H1 (cell line): Measurements from ENCODE around the gene PLXND1.

Experiments
- BACH1 ChIP-seq: IDR thresholded peaks from 2 replicates; pipeline ENCODE4 v1.6.1; 2012; ENCODE audit warnings: low read length, improper control_type of control experiment
- CTCF ChIP-seq, 3 experiments: IDR thresholded peaks; 1 replicate in 2 of 3; 2 replicates in 1 of 3; pipeline versions ENCODE4 v1.5.1 to v1.6.1; 2011; ENCODE audit warnings: low read length in 3 of 3, mild to moderate bottlenecking in 3 of 3, inconsistent platforms in 2 of 3, low read depth in 1 of 3, moderate library complexity in 1 of 3; ENCODE audit not compliant: insufficient read depth in 1 of 3; ENCODE audit errors: control extremely low read depth in 1 of 3
- EP300 ChIP-seq, 2 experiments: IDR thresholded peaks; 1 replicate in 1 of 2; 2 replicates in 1 of 2; pipeline ENCODE4 v1.6.1; 2011 to 2012; ENCODE audit warnings: low read depth in 2 of 2, low read length in 2 of 2, mild to moderate bottlenecking in 2 of 2, borderline replicate concordance in 1 of 2, inconsistent platforms in 1 of 2, moderate library complexity in 1 of 2
- EZH2 ChIP-seq: fragments of 200-600 bp; sonication (generic); IDR thresholded peaks from 2 replicates; pipeline ENCODE4 v1.7.1; 2012; ENCODE audit warnings: low read depth, mild to moderate bottlenecking, moderate library complexity, low read length, inconsistent platforms; ENCODE audit not compliant: severe bottlenecking
- GABPA ChIP-seq: IDR thresholded peaks from 2 replicates; pipeline ENCODE4 v1.6.1; 2011; ENCODE audit warnings: mild to moderate bottlenecking, low read length, moderate library complexity, borderline replicate concordance; ENCODE audit not compliant: insufficient read depth
- JUND ChIP-seq: IDR thresholded peaks from 2 replicates; pipeline ENCODE4 v1.6.1; 2011; ENCODE audit warnings: mild to moderate bottlenecking, improper control_type of control experiment, low read length
- KDM1A ChIP-seq: fragments of 200-600, 300-600 bp; sonication (generic); IDR thresholded peaks from 2 replicates; pipeline ENCODE4 v1.7.1; 2016; ENCODE audit warnings: mild to moderate bottlenecking, low read length, borderline replicate concordance
- MAX ChIP-seq: IDR thresholded peaks from 2 replicates; pipeline ENCODE4 v1.6.1; 2012; ENCODE audit warnings: inconsistent platforms
- POLR2A ChIP-seq, 2 experiments: IDR thresholded peaks; 1 replicate in 1 of 2; 2 replicates in 1 of 2; pipeline ENCODE4 v1.6.1; 2011; ENCODE audit warnings: low read depth in 2 of 2, low read length in 2 of 2, mild to moderate bottlenecking in 2 of 2; ENCODE audit errors: control extremely low read depth in 1 of 2
- POLR2AphosphoS5 ChIP-seq: IDR thresholded peaks from 2 replicates; pipeline ENCODE4 v1.6.1; 2011; ENCODE audit warnings: low read depth, low read length
- RNF2 ChIP-seq: fragments of 200-900, 300-1000 bp; sonication (generic); IDR thresholded peaks from 2 replicates; pipeline ENCODE4 v1.7.1; 2016; ENCODE audit warnings: borderline replicate concordance, low read depth, mild to moderate bottlenecking, antibody characterized with exemption, low read length; ENCODE audit not compliant: poor library complexity, severe bottlenecking; ENCODE audit errors: missing control alignments
- SIN3A ChIP-seq, 2 experiments: IDR thresholded peaks in 1 of 2; conservative IDR thresholded peaks in 1 of 2; 2 replicates each; pipeline ENCODE4 v1.6.1; 2011 to 2012; ENCODE audit warnings: low read length in 2 of 2, improper control_type of control experiment in 1 of 2, low read depth in 1 of 2, mild to moderate bottlenecking in 1 of 2
- TAF1 ChIP-seq: IDR thresholded peaks from 2 replicates; pipeline ENCODE4 v1.6.1; 2011; ENCODE audit warnings: mild to moderate bottlenecking, low read depth, low read length

GRCh38 chr3:129591932-129592331 lies 14.5 kb downstream of the PLXND1 start:
- TF ChIP-seq SIN3A (conservative IDR thresholded peaks at IDR 0.05 in 1 of 2, IDR thresholded peaks at IDR 0.05 in 1 of 2; ENCODE audit: low read depth in 1 of 2, low read length in 2 of 2) (no peak), JUND (no peak), GABPA (no peak), POLR2AphosphoS5 (no peak), CTCF (IDR thresholded peaks at IDR 0.05; ENCODE audit: control extremely low read depth in 1 of 3, insufficient read depth in 1 of 3, low read depth in 1 of 3, low read length in 3 of 3) (no peak), MAX (no peak), RNF2 (no peak), EZH2 (no peak), BACH1 (no peak), KDM1A (no peak), POLR2A (IDR thresholded peaks at IDR 0.05; ENCODE audit: control extremely low read depth in 1 of 2, low read depth in 2 of 2, low read length in 2 of 2) (no peak), EP300 (IDR thresholded peaks at IDR 0.05; ENCODE audit: borderline replicate concordance in 1 of 2, low read depth in 2 of 2, low read length in 2 of 2) (no peak), TAF1 (no peak)
